Right lobe of liver (tissue), 6 donors: ENCODE results near the gene ARF3. TPM values are rescaled to one million over a fixed set of nuclear protein-coding genes. Genes with fewer than 3 reads are reported as not detected.
A peak's percentile ranks its signal among the peaks of the same experiment; 100 is the strongest.

ENCODE experiments used
- ATAC-seq, 4 donors: fragments of 200-7000 bp; cut with Tn5 transposase; one replicate each; pipeline ENCODE4 v1.9.1; 2020; ENCODE audit warnings: mild to moderate bottlenecking in 4 of 4, moderate library complexity in 4 of 4
- DNase-seq, 3 donors: peaks; one replicate each; pipeline ENCODE4 v3.0.0-alpha.2; 2020
- H3K27ac ChIP-seq, 3 donors: fragments of 200-600 bp; one replicate each; pipeline ENCODE4 v1.8.0; 2022
- H3K27me3 ChIP-seq, 2 donors: fragments of 200-600 bp; one replicate each; pipeline ENCODE4 v1.8.0; 2022
- H3K36me3 ChIP-seq, 4 donors: fragments of 200-600 bp; sonication (generic) in 1 of 4; one replicate each; pipeline versions ENCODE4 v1.5.1 to v1.8.0; 2017 to 2022; ENCODE audit warnings: control low read depth in 1 of 4
- H3K4me1 ChIP-seq, 4 donors: fragments of 200-600 bp; sonication (generic) in 1 of 4; one replicate each; pipeline versions ENCODE4 v1.5.1 to v1.8.0; 2017 to 2022; ENCODE audit warnings: control low read depth in 1 of 4
- H3K4me3 ChIP-seq, 3 donors: fragments of 200-600 bp; one replicate each; pipeline ENCODE4 v1.8.0; 2022
- H3K9me3 ChIP-seq, 4 donors: fragments of 200-600 bp; sonication (generic) in 1 of 4; one replicate each; pipeline versions ENCODE4 v1.5.1 to v1.8.0; 2017 to 2022; ENCODE audit warnings: control low read depth in 1 of 4
- CTCF ChIP-seq, 4 donors: fragments of 200-600 bp in 3 of 4; fragments of 450-650 bp in 1 of 4; IDR thresholded peaks; one replicate each; pipeline versions ENCODE4 v1.5.1 to v1.8.0; 2016 to 2022; ENCODE audit warnings: antibody characterized with exemption in 4 of 4, mild to moderate bottlenecking in 2 of 4
- POLR2A ChIP-seq: fragments of 450-650 bp; IDR thresholded peaks from one replicate; pipeline ENCODE4 v1.6.1; 2017; ENCODE audit warnings: antibody characterized with exemption, mild to moderate bottlenecking
- WGBS: methylation state at CpG from one replicate; pipeline ENCODE4 v1.1.6; 2018; ENCODE audit warnings: low coverage, low lambda C conversion rate; ENCODE audit not compliant: insufficient coverage; ENCODE audit errors: missing lambda C conversion rate; 5-methylcytosine and 5-hydroxymethylcytosine counted together
- intact Hi-C, 2 donors: fragments of 100-400 bp; cut with DNase I; formaldehyde crosslinking; loops; one replicate each; pipeline versions ENCODE4 v1.11.2 to v1.14.1; 2022
- total RNA-seq, 6 experiments: library from RNA; depleted of rRNA in 2 of 6; stranded (reverse); fragments of >200 nt in 2 of 6; fragmentation: NEBNext Ultra II Directional in 3 of 6; extraction: Animal tissue kit (Norgen Biotek cat#: 25700) in 3 of 6; gene quantifications; one replicate each; pipeline versions ENCODE4 v1.1.0 to v1.2.4, GENCODE V29; 2016 to 2023
- donor health status: DM: no; HTN: yes; CAD: no.
- donor health status: DM: no; HTN: no; CAD: no.
- donor health status: DM: no; HTN: no; CAD: no.
- donor health status: DM: no; HTN: yes; CAD: no.
- donor health status: DM: no; HTN: yes; CAD: no.

ARF3 gene
- total RNA-seq, 6 experiments from 2014 or later: 30.9 to 50.7 (median 47.2) TPM

GRCh38 chr12:48980389-48980952 is 23.2 kb upstream of the ARF3 start:
- no peaks in the 10 kb centered on the region for H3K9me3 ChIP-seq
- WGBS: 2% methylated on average over 11 of the region's 46 CpGs
- TF ChIP-seq POLR2A (no peak), CTCF (IDR thresholded peaks at IDR 0.05) (no peak)
- peaks cover 4 to 34% (median 16%) of the 10 kb centered on the region in 4 donors for H3K4me1 ChIP-seq
- intact Hi-C loops: no loop called here
- H3K36me3 ChIP-seq: no peaks in the 10 kb centered on the region
- no peak overlapping the region for H3K27ac ChIP-seq
- peak overlapping the region; percentile 6 to 15 (median 9) for H3K4me3 ChIP-seq
- H3K27me3 ChIP-seq: peaks cover 8 to 51% of the 10 kb centered on the region in 2 donors
- DNase-seq (peak in 1 of 3 donors; percentile 28), ATAC-seq (peak; percentile 44 to 53 (median 46))

- Histone ChIP-seq H3K27me3 (peaks cover 8 to 51% of the 10 kb centered on the region in 2 donors), H3K36me3 (no peaks in the 10 kb centered on the region), H3K4me1 (peaks cover 4 to 34% (median 16%) of the 10 kb centered on the region in 4 donors), H3K9me3 (no peaks in the 10 kb centered on the region), H3K4me3 (peak overlapping the region; percentile 9 to 15 (median 9)), H3K27ac (no peak overlapping the region)
- TF ChIP-seq POLR2A (no peak), CTCF (IDR thresholded peaks at IDR 0.05) (no peak)
- ATAC-seq: peak; percentile 10 to 38 (median 20)
- DNase-seq: no peak
- intact Hi-C loops: no loop called here
- WGBS: 0% methylated on average over 7 of the region's 55 CpGs
These were observed 22.5 kb upstream of the ARF3 start for GRCh38 chr12:48979602-48980388.

- peak in 1 of 4 donors; percentile 17 for ATAC-seq
- H3K27me3 ChIP-seq: peaks cover 8 to 51% of the 10 kb centered on the region in 2 donors
- 0% methylated on average over 8 of the region's 45 CpGs for WGBS
These were observed 21.7 kb upstream of the ARF3 start for GRCh38 chr12:48978741-48979601.

More at GRCh38 chr12:48978741-48979601, 21.7 kb upstream of the ARF3 start:
- Histone ChIP-seq H3K27ac (no peak overlapping the region), H3K36me3 (no peaks in the 10 kb centered on the region), H3K4me1 (peaks cover 4 to 34% (median 16%) of the 10 kb centered on the region in 4 donors), H3K4me3 (peak overlapping the region in 2 of 3 donors; percentile 9 to 15), H3K9me3 (no peaks in the 10 kb centered on the region)
- intact Hi-C loops: no loop called here
- TF ChIP-seq CTCF (IDR thresholded peaks at IDR 0.05) (no peak), POLR2A (no peak)
- no peak for DNase-seq
